Activated naive CD4-positive, alpha-beta T cell treated with Interleukin-2 at 50 U/mL for 16 hours (primary cell): Measurements from ENCODE around the gene SNX30.

Experiments
- DNase-seq: peaks from one replicate; pipeline ENCODE4 v3.0.0-alpha.2; 2020

The SNX30 gene

GRCh38 chr9:112752334-112753125 is 2.0 kb downstream of the SNX30 start:
- no peak for DNase-seq

- DNase-seq: no peak
Observed at GRCh38 chr9:112753725-112754124, 3.2 kb downstream of the SNX30 start.

- DNase-seq: no peak
Observed at GRCh38 chr9:112754578-112754977, 4.0 kb downstream of the SNX30 start.

- no peak for DNase-seq
Observed at GRCh38 chr9:112755016-112755427, 4.5 kb downstream of the SNX30 start.

- DNase-seq: no peak
Observed at GRCh38 chr9:112755675-112756074, 5.1 kb downstream of the SNX30 start.

- DNase-seq: no peak
Observed at GRCh38 chr9:112757282-112757883, 6.8 kb downstream of the SNX30 start.

- DNase-seq: no peak
Observed at GRCh38 chr9:112757940-112758339, 7.4 kb downstream of the SNX30 start.

- DNase-seq: no peak
Observed at GRCh38 chr9:112760821-112761220, 10.3 kb downstream of the SNX30 start.

- no peak for DNase-seq
Observed at GRCh38 chr9:112761912-112762655, 11.5 kb downstream of the SNX30 start.

- no peak for DNase-seq
Observed at GRCh38 chr9:112762726-112763518, 12.4 kb downstream of the SNX30 start.

GRCh38 chr9:112764344-112764743 is 13.8 kb downstream of the SNX30 start:
- no peak for DNase-seq

- no peak for DNase-seq
Observed at GRCh38 chr9:112764837-112765236, 14.3 kb downstream of the SNX30 start.

GRCh38 chr9:112765281-112765680 is 14.7 kb downstream of the SNX30 start:
- no peak for DNase-seq

- DNase-seq: no peak
Observed at GRCh38 chr9:112771359-112772214, 21.0 kb downstream of the SNX30 start.

- DNase-seq: no peak
Observed at GRCh38 chr9:112772215-112772509, 21.6 kb downstream of the SNX30 start.

- DNase-seq: no peak
Observed at GRCh38 chr9:112772551-112772950, 22.0 kb downstream of the SNX30 start.

GRCh38 chr9:112774006-112774996 is 23.7 kb downstream of the SNX30 start:
- no peak for DNase-seq

GRCh38 chr9:112777914-112778313 is 27.4 kb downstream of the SNX30 start:
- no peak for DNase-seq

GRCh38 chr9:112780450-112781036 is 30.0 kb downstream of the SNX30 start:
- DNase-seq: no peak

- no peak for DNase-seq
Observed at GRCh38 chr9:112782218-112782617, 31.7 kb downstream of the SNX30 start.

GRCh38 chr9:112783551-112783954 is 33.0 kb downstream of the SNX30 start:
- DNase-seq: no peak
